GM12875 (cell line): Measurements from ENCODE around the gene PITX1.

Source experiments
- H3K4me3 ChIP-seq: one replicate; pipeline ENCODE4 v1.5.1; 2011; ENCODE audit warnings: low read depth, low read length, control low read depth
- CTCF ChIP-seq: IDR thresholded peaks from 2 replicates; pipeline ENCODE4 v1.5.1; 2011; ENCODE audit warnings: low read depth, mild to moderate bottlenecking, control low read depth, inconsistent platforms, low read length, moderate library complexity, borderline replicate concordance; ENCODE audit not compliant: insufficient read depth

Gene PITX1

DNA sequence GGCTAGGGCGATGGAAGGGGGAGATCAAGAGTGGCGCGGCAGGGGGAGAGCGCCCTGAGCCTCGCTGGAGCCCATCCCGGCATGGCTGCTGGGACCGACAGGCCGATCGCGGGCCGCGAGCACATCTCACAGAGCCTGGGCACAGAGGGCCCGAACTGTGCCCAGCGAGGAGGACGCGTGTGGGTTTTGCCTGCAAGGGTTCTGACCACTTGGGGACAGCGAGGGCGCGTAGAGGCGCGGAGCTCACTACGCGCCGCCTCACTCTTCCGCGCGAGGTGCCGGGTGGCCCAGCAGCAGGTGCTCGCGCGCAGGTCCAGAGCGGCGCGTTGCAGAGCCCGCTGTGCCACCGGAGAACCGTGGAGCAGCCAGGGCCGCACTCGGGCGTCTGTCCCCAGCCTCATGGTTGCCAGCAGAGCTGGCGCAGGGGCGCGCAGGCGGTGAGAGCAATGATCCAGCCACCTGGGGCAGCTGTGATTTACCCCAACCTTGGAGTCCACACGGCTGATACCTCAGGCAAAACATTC is 16.3 kb upstream of the PITX1 start:
- no peak overlapping the region for H3K4me3 ChIP-seq
- no peak for TF ChIP-seq CTCF

DNA sequence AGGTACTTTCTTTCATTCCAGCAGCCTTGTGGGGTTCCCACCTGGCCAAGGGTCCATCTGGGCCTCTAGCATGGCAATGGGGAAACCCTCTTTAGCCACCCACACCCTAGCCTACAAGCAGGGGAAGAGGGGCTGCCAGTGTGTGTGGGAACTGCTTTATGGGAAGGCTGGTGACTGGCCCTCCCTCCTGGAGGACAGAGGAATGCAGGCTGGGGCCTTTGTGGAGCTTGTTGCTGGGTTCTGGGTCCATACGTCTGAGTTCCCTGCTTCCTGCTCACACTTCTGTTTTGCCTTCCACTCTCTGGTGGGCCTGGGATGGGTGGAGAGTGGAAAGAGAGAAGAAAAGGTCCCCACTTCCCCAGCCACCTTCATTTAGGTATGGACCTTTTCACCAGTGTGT is 14.9 kb upstream of the PITX1 start:
- H3K4me3 ChIP-seq, result no peak overlapping the region
- no peak for TF ChIP-seq CTCF

- TF ChIP-seq CTCF, result no peak
- H3K4me3 ChIP-seq, result no peak overlapping the region
Measured at GRCh38 chr5:135048286-135048685, 14.3 kb upstream of the PITX1 start.

- no peak overlapping the region for H3K4me3 ChIP-seq
- no peak for TF ChIP-seq CTCF
Measured at GRCh38 chr5:135047347-135047695, 13.3 kb upstream of the PITX1 start.

DNA sequence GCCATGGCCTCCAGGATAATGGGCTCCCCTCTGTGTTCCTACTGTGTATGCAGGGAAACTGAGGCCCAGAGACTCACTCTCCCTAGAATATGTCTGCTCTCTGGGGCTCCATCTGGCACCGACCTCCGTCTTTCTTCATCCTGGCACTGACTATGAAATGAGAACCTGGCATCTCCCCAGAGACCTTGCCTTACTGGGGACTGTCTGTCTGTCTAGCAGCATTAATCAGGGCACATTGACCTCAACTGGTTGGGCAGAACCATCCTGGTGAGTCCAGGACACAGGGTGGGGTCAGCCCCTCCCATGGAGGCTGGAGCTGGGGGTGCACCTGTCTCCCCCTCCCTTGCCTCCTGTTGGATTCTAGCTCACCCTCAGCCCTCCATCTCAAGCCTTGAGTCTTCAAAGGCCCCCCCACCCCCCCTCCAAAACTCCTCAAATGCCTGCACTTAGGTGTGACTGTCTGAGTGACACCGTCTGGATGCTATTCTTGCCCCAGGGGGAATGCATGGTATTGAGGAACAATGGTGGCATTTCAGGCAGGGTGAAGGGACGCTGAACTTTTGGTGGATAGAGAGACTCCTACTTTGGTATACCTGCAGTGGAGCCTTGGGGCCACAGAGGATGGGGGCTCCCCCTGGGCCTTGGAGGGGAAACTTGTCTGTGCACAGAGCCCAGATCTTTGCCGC is 12.8 kb upstream of the PITX1 start:
- TF ChIP-seq CTCF, result no peak

DNA sequence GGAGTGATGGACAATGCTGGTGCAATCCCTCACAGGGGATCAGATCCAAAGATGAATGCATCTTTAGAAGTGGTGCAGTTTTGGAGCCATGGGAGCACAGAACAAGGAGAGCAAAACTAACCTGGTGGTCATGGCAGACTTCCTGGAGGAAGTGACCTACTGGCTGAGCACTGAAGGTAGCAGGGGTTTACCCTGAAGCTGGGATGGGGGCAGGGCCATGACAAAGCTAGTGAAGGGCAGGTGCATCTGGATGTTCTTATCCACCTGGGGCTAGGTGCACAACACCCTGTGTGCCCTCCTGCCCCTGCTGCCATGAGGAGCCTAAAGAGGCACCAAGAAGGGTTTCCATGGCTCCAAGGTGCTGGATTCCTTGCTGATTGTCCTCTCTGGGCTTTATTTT is 11.5 kb upstream of the PITX1 start:
- H3K4me3 ChIP-seq, result no peak overlapping the region
- no peak for TF ChIP-seq CTCF

More for the DNA sequence above, 12.8 kb upstream of the PITX1 start:
- no peak overlapping the region for H3K4me3 ChIP-seq

DNA sequence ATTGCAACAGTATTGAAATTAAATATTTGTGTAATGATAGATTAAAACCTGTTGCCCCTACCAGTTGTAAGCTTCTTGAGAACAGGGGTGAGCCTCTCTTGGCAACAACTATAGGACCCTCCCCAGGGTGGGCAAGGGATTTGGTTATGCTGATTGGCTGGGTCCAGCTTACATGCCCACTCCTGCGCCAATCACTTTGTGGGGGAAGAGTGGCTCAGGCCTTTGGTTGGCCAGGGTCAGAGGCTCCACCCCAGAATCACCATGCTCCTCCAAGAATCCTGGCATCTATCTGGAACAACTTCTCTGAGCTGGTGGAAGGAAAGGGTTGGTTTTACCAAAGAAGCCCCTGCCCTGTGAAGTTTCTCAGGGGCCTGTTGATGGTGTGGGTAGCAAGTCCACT is 8.6 kb upstream of the PITX1 start:
- TF ChIP-seq CTCF, result no peak
- no peak overlapping the region for H3K4me3 ChIP-seq
